NCI-H146 (cell line): ENCODE data around the gene HOXC13.

Source experiments
- DNase-seq: peaks from one replicate; lab custom pipeline; 2025; lab: John Stamatoyannopoulos, UW

Gene HOXC13

DNA sequence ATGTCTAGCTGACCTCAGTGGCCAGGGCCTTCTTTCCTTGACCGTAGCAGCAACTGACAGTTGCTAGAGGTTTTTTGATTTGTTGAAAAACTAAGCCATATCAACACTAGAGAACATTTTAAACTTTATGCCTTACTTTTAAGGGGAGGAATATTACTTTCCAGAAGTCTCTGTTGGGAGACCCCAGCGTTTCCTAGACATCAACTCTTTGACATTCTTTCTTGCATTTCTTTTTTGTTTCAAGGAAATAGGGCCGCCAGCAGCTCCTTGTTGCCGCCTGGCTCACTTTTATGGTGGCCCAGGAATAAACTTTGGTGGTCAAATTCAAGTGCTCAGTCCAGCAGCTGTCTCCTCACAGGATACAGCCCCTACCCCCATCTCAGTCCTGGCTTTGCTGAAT lies 31.8 kb downstream of the HOXC13 start:
- DNase-seq: no peak

DNA sequence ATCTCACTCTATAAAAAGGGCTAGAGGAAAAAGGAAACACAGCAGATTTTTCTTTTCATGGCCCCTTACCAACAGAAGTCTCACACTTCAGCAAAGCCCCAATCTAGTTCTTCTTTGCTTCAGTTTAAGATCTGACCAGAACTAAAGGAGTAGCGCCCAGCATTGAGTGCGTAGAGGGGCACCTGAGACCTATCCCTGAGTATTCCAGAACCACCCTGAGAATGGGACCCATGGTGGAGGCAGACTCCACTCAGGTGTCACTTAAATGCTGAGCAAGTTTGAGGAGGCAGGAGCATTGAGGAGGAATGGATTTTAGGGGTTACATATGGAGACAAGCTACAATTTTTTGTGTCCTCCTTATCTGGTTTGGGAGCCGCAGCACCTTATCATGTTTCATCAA lies 32.5 kb downstream of the HOXC13 start:
- DNase-seq: no peak

DNA sequence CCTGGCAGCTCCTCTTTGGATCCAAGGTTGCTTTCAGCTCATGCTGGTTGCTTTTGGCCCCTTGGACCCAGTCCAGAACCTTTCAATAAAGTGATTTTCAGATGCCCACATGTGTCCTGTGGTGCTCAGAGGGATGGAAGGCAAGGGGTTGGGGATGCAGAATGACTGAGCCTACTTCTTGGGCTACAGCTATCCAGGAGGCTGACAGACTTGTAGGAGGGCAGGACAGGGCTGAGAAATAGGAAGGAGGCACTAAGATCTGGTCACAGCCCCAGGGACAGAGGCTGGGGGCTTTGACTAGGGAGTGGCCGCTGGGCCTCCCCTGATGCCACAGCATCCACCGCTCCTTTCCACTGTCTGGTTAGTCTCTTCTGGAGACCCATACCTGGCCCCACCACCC lies 33.1 kb downstream of the HOXC13 start:
- no peak for DNase-seq

DNA sequence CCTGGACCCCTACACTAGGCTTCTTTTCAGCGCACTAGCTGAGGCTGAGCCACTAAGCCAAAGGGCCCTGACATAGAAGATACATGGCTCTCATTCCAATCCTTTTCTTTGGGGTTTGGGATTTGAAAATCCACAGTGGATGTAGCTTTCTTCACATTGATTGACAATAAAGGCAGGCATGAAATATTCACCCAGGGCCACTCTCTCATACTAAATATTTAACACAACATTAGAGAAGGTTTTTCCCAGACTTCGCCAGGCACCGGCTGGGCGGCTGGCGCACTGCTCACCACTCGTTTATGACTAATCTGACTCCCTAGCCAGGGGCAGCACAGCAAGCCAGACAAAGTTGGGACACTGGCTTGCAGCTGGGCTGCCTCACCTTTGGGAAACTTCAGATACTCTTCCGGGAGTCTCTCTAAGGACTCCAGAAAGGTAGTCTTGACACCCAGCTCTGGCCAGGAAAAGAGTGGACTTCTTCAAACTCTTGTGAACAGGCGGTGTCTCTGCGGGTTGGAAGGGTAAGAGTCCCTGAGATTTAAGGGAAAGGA lies 33.6 kb downstream of the HOXC13 start:
- no peak for DNase-seq

DNA sequence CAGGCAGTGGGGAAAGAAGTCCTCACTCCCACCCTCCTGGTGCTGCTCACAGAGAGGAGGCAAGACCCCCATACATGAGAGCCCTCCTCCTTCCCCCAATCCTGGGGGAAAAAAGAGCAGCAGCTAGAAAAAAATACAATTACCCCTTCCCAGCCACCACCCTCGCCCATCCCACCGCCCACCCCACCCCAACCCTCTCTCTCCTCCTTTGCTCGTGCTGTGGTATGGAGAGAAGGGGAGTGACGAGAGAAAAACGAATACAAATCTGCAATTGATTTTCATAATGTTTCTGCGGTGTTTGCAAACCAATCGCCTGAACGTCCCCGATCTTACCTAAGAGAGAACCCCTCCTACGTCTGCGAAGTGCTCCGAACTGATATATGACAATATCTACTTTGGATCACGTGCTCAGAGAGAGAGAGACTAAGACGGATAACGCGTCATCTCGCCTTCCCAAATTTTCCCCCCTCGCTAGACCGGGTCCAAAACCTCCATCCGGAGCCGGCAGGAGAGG lies 34.1 kb downstream of the HOXC13 start, which contains the start of gene HOXC11:
Gene HOXC11 (plus strand): TSS at position 405 of the 514 bp plus-strand sequence. CDS start 116 bp downstream, outside the sequence.
- DNase-seq: no peak

DNA sequence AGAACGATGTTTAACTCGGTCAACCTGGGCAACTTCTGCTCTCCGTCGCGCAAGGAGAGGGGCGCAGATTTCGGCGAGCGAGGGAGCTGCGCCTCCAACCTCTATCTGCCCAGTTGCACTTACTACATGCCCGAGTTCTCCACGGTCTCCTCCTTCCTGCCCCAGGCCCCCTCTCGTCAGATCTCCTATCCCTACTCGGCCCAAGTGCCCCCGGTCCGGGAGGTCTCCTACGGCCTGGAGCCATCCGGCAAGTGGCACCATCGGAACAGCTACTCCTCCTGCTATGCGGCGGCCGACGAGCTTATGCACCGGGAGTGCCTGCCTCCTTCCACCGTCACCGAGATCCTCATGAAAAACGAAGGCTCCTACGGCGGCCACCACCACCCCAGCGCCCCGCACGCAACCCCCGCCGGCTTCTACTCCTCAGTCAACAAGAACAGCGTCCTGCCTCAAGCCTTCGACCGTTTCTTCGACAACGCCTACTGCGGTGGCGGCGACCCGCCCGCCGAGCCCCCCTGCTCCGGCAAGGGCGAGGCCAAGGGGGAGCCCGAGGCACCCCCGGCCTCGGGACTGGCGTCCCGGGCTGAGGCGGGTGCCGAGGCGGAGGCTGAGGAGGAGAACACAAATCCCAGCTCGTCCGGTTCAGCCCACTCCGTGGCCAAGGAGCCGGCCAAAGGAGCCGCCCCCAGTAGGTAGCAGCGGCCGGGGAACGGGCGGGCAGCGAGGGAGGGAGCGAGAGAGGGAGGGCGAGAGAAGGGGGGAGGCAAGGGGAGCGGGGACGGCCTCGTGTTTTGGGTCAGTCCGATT lies 34.8 kb downstream of the HOXC13 start:
- DNase-seq: no peak

DNA sequence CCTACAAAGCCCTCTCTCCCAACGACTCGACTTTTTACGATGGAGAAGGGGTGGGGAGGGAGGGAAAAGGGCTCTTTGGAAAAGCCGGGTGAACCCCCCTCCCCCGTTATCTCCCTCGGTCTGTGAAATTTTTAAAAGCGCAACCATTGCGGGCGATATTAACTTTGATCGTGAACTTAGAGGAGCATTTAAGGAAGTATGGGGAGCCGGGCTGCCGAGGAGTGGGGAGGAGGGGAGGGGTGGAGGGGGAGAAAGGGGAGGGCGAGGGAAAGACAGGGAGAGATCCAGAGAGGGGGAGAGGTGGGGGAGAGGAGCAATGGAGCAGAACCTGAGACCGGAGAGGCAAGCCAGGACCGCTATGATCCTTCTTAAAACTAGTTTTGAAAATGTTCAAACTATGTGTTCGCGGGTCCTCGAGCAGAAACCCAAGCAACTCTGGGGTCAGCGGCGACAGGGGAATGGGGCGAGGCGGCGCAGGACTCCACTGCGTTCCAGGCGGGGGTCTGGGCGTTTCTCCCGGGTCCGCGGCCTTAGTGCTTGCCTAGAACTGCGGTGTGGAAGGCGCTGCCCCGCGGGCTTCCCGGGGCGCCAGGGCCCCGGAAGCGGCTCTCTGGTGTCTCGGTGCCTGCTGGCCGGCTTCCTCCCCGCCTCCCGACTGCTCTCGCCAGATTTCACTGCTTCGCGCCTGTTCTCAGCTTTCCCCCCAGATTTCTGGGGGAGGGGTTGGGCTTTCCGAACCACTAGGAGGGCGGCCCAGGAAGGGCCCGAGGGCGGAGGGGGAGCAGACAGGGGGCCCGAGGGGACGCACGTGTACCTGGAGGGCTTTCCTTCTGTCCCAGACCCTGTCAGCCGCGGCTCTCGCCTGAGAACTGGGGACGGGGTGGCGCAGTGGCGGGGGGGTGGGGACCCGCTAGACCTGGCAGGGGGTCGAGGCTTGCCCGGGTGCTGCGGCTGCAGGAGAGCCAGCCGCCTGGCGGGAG lies 35.7 kb downstream of the HOXC13 start, which contains the start of gene HOTAIR:
Gene HOTAIR (minus strand): TSS at position 871 of the 980 bp plus-strand sequence.
- DNase-seq: no peak

DNA sequence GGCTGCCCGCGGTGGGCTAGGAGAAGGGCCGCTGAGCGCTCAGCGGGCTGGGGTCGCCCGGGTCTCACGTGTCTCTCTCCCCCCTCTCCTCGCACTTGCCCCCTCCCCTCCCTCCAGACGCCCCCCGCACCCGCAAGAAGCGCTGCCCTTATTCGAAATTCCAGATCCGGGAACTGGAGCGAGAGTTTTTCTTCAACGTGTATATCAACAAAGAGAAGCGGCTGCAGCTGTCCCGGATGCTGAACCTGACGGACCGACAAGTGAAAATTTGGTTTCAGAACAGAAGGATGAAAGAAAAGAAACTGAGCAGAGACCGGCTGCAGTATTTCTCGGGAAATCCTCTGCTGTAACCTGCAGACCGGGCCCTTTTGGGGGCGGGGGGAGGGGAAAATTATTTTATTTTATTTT lies 36.4 kb downstream of the HOXC13 start:
- no peak for DNase-seq

DNA sequence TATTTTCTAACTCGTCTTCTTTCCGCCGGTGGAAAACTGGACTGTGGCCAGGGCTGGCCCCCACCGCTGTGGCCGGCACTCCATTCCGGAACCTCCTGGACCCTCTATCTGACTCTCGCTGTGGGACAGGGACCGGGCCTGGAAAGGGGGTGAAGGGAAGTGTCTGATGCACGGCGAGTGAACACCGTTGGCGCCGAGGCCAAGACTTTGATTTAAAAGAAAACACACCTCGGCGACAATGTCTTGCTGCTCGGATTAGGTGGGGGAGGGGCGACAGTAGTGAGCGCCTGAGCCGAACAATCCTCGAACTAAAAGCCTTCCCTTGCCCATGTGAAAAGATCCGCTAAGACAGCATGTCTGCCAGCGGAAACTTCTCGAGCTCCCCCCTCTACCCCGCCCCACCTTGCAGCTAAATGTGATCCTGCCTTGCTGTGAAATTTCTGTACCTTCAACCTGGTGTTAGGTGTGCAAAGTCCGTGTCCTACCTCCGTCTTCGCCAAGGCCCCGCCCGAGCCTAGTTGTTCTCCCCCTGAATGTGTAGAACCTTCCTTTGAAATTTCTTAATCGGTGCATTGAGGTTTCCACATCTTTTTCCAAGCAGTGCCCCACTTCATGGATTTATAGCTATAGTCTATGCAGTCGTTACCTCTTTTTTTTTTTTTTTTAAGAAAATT lies 37.0 kb downstream of the HOXC13 start:
- DNase-seq: no peak

DNA sequence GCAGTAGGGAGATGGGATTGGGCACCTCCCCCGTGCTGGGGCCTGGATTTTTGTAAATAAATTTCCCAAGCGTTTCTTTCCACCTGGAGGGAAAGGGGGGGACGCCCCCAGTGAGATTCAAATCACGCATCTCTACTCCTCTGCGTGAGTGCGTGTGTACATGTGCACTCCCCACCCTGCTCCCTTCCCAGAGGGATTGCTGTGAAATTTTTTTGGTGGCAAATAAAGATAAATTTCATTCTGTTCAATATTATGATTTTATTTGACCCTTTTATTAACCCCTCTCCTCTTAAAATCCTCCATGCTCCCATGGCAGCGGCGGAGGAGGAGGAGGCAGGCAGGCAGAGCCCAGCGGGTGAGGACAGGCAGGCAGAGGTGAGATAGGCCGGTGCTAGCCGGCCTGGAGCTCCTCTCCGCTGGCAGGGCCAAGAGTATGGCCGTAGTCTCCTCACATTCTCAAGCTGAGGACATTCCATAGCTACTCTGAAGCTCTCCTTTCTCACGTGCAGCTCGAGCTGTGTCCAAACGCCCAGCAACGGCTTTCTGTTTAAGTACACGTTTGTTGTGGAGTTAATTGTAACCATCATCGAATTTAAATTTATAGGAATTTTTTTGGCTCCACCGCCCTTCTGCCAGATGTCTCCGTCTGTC lies 37.7 kb downstream of the HOXC13 start:
- DNase-seq: no peak

DNA sequence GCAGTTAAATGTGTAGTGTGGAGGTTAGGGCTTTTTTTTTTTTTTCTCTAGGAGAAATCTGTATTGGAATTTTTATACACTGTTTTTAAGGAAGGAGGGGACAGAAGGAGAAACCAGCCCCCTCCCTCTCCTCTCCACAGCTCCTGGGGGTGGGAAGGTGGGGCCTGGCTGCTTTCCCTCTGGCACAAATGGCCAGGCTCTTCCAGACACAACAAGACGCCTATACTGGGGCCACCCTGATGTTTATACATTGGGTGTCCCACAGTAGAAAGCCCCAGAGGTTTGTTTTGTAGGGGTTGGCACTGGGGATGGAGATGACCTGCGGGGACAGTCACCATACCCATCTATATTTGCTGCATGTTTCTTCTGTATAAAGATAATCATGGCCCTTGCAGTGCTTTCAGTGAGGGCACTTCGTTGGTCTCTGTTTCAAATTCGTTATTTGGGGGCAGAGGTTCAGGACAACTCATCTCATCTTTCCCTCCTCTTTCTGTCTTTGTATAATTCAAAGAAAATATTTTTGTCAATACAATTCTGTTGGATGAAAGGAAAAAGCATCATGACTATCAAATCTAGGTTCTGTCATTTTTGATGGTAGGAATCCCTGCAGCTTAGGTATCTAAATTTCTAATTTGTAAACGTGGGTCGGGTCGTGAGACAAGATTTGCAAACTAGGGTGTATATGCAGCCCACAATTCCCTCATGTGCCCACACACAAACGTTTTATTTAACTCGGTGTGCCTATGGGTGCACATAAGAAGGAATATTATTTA lies 38.4 kb downstream of the HOXC13 start:
- DNase-seq: no peak

DNA sequence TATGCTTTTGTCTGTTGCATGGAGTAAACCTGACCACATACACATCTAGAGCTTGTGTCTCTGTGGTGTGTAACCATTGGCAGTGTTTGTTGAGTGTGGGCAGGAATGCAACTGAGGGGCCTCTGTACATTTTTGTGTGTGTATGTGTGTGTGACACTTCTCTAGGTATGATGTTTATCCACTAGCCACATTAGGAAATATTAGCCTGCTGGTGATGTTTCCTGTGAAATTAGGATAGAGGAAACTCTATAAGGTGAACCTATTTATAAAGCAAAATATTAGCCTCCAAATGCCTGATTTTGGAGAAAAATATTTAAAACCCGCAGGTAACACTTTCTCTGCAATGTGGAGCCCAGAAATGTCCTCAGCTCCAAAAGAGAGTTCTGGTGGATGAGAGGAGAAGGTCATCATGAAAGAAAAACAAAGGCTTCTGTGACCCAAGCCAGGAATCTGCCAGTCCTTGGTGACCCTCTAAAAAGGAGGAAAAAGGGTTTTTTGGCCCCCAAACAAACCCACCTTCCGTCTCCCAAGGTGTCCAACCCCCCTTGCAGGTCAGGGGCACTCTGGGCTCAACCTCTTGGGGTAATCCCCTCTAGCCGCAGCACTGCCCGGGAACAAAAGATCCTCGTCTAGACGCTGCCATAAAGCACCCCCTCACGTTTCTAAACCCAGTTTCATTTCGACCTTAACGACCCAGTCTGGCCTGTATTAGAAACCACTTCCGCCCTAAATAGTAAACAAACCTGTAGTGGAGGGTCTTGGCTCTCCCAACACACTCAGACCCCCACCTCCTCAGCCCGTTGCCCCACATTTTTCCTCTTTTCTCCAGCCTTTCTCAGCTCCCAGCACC lies 39.2 kb downstream of the HOXC13 start:
- no peak for DNase-seq

DNA sequence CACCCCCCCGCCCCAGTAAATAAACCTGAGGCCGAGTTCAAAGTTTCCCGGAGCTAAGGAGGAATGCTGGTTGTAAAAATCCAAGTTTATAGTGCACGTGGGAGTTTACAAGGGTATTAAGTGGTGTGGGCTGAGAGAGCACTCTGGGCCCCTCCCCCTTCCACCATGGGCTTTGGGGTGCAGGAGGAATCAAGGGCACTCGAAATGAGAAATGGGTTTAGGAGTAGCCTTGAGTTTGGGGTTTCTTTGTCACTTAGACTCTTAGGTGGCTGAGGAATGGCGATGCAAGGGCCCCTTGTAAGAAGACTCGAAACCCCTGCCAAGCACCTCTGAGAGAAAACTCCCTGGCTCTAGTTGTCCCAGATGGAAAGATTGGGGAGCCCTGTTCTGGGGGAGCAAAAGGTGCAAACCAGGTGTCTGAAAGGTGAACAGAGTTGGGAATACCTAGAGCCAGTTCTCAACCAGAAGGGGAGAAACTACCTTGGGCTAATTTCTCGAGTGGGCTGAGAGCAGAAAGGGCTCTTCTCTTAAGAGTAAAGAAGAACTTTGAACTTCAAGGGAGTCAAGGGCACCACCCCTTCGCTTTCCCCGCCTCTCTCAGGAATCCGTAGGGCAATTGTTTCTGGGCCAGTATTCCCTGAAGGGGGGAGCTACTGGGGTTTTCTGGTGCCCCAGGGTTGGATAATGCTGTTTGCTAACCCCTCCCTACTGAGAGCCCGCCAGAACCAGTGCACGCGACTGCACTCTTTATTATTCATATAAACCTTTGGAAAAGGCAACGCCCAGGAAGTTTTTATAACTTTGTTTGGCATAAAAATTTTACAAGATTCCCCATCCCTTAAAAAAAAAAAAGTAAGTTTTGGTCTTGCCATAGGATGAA lies 40.1 kb downstream of the HOXC13 start:
- DNase-seq: no peak

DNA sequence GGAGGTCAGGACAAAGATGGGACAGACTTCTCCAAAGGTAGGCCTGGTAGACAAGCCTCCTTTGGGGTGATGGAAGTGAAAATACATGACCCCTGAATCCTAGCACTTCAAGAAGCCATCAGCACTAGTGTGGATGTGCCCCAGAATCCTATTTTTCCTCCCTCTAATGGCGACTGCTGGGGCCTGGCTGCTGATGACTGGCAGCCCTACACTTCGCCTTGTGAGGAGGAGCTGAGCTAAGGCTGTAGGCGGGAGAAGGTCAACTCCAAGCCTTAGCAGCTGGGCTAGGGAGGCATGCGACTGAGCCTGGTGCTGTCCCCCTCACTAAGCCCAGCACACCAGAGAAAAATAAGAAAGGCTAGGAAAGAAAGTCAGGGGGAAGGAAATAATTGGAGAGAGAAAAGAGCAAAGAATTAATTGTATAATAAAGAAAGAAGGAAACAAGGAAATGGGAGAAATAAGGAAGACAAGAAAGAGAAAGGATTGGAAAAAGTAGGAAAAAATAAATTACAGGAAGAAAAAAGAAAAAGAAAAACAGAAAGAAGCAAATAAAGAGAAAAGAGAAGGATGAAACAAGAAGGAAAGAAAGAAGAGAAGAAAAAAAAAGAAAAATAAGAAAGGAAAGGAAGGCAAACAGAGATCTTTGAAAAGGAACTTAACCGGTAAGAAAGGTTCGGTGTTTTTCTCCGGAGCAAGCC lies 41.6 kb downstream of the HOXC13 start:
- DNase-seq: no peak

DNA sequence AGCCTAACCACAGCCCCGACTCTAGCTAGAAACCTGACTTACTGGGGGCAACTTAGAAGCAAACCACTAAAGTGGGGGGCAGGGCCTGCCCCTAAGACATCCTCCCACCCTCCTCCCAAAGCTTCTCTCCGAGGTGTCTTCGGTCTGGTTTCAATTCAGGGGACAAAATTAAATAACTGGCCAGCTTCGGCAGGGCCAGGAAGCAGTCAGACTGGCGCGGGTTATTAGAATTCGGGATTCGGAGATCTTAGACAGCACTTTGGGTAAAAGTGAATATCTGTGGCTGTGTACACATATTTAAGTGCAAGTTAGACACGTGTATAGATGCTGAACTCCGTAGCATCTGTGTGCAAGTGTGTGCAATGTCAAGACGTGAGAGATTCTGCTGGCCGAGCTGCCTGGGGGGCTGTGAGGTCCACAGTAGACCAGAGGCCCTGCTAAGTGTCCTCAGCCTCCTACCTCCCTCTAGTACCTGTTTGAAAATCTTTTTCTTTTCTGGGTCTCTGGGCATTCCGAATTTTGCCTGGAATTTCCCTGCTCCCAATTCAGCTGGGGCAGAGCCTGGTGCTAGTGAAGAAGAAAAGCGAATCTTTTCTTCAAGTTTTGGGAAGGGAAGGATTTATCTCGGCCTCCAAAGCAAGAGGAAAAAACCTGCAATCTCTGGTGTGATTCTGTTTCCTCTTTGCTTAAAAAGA lies 42.3 kb downstream of the HOXC13 start:
- DNase-seq: no peak

DNA sequence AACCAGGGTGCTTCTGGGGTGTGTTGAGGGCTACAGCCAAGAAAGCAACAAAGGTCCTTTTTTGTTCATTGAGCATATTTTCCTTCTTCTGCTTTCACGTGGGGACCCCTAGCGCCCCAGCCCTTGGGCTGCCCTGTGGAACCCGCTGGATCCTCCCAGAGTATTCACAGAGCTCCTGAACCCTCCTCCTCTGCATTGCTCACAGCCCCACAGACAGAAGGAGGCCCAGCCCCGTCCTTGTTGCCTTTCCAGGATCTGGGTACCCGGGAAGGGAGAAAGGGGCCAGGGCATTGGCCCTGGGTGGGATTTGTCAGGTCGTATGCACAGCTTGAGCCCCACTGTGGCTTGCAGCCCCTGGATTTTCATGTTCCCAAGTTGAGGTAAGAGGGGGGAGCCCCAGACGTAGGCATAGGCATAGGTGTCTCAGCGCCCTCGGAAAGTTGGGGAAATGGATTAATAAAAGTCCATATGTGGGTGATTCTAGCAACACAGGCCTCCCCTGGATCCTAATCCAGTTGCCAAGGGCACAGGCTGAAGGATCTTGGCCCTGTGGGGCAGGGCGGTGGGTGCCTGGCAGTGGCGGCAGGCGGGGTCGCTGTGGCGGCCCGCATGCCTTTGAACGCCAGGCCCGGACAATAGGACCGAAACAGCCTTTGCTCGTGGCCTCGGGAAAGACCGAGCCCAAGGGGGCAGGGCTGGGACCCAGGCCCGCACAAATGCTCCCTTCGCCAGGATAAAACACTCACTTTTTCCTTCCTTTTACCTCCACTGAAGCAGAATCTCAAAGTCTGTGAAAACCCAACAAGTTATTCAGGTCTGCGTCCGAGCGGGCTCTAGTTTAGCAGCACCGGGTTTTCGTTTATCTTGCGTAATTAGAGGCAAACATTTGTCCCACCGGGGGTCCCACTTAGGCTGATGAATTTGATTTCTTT lies 43.3 kb downstream of the HOXC13 start:
- no peak for DNase-seq
